22Rv1 (cell line): ENCODE results near the gene SART3.
"Not testable (repeated sequence)": the region's sequence is repeated elsewhere in the genome, so short reads cannot be mapped to it uniquely, and the experiment has no call there.

ENCODE experiments used
- H3K27ac ChIP-seq: fragments of 450-650 bp; 2 replicates; pipeline ENCODE4 v1.5.1; 2017
- CTCF ChIP-seq: fragments of 450-650 bp; IDR thresholded peaks from 2 replicates; pipeline ENCODE4 v1.5.1; 2017; ENCODE audit warnings: mild to moderate bottlenecking
- ZFX ChIP-seq: fragments of 450-650 bp; IDR thresholded peaks from 2 replicates; pipeline ENCODE4 v1.6.1; 2017; ENCODE audit warnings: antibody characterized with exemption, borderline replicate concordance

SART3 gene

DNA sequence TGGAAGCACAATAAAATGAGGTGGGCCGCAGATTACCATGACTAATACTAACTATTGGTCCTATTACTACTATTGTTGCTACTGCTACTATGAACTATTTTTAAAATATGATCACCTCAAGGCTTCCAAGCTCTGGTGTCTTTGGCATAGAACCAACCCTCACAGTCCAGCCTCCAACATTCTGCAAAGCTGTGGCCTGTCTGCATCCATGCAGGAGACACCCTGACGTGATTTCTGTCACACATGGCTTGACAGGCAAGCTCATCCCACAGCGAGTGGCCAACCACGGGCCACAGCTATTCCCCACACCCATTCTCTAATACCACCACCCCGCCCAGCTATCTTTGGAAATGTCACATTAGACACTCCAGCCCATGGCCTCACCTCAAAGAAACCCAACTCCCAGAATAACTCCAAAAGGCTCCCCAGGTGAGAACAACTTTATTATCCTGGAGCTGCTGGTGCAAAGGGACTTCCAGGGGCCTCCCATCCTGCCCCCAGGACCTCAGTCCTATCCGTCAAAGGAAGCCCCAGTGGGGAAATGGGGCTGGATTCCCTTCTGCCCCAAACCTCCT lies 15.8 kb upstream of the SART3 start:
- no peak overlapping the region for H3K27ac ChIP-seq

DNA sequence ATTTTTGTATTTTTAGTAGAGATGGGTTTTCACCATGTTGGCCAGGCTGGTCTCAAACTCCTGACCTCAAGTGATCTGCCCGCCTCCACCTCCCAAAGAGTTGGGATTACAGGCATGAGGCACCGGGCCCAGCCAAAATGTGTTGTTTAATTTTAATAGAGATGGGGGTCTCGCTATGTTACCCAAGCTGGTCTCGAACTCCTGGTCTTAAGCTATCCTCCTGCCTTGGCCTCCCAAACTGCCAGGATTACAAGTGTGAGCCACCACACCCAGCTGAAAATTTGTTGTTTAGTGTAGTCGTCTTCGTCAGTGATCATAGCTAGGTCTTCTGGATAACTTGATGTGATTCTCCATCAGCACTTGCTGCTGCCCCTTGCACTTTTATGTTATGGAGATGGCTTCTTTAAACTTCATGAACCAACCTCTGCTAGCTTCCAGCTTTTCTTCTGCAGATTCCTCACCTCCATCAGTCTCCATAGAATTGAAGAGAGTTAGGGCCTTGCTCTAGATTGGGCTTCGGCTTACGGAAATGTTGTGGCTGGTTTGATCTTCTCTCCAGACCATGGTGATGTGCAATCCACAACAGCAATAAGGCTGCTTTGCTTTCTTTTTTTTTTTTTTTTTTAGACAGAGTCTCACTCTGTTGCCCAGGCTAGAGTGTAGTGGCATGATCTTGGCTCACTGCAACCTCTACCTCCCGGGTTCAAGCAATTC lies 14.4 kb upstream of the SART3 start:
- TF ChIP-seq ZFX (no peak), CTCF (no peak)
- H3K27ac ChIP-seq, result no peak overlapping the region

More for the DNA sequence above, 15.8 kb upstream of the SART3 start:
- no peak for TF ChIP-seq CTCF
- no peak for TF ChIP-seq ZFX

GRCh38 chr12:108574276-108574675 lies 13.3 kb upstream of the SART3 start:
- not testable (repeated sequence) for H3K27ac ChIP-seq

DNA sequence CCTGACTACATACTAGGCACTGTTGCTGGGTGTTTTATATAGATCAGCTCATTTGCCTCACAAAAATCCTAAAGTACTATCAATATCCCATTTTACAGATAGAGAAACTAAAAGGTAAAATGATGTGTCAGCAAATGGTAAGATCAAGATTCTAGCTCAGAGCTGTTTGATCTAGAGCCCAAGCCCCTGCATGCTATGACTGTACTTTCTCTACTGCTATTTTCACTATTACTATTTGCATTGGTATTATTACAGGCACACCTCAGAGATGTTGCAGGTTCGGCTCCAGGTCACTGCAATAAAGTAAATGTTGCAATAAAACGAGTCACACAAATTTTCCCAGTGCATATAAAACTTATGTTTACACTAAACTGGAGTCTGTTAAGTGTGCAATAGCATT lies 12.3 kb upstream of the SART3 start:
- no peak for TF ChIP-seq ZFX
- TF ChIP-seq CTCF, result no peak
- H3K27ac ChIP-seq, result no peak overlapping the region

DNA sequence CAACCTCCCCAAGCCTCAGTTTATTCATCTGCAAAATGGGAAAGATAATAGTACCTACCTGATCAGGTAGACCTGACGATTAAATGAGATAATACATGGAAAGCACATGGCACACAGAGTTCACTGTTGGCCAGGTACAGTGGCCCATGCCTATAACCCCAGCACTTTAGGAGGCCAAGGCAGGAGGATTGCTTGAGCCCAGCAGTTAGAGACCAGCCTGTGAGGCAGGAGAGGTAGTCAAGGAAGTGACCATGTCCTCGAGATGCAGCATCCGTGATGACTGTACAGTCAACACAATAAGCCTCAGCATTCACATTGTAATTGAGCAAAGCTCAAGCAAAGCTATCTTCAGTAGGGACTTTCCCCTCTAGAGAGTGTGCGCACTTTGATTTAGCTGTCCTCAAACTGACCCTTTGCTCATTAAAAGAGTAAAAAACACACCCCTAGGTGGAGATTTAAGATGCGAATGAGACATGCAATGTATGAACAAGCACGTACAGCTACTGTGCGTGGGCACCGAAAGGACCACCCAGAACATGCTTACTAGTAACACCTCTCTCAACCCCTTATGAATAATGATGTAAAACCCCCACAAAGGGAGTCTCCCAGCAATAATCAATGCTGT lies 11.3 kb upstream of the SART3 start:
- TF ChIP-seq CTCF, result no peak
- TF ChIP-seq ZFX, result no peak
- H3K27ac ChIP-seq, result no peak overlapping the region

GRCh38 chr12:108571609-108572165 lies 10.7 kb upstream of the SART3 start:
- no peak for TF ChIP-seq ZFX
- TF ChIP-seq CTCF, result no peak
- H3K27ac ChIP-seq, result no peak overlapping the region

DNA sequence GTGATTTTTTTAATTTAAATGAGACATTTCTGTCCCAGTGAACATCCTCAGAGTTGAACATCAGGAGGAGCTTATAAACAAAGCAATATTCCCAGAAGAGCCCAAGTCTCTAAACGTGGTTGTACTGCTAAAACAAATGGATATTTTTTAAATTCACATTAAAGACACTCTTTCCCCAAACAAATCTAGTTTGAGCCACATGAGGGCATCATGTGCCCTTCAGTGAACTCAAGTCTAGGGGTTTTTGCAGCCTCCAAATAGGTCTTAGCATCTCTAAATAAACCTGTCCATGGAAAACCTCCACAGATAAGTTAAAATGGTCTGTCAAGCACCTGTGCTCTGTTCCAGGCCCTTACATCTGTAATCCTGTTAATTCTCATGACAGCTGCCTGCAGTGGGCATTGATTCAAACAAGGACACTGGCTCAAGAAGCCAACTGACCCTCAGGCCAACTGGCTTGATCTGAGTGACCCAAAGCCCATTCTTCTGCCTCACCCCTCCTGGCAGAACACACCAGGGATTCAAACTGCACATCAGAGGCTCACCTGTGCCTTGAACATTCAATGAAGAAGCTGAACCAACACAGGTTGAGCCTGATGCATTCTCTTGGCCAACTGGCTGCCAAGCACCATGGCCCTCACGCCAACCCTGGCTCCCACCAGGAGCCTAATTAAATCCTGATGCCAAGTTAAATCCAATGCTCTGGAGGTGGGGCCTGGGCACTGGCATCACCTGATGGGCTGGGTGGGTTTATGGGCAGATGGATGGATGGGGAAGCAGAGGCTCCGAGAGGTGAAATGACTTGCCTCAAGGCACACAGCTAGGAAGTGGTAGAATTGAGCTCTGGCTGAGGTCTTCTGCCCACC lies 10.0 kb upstream of the SART3 start:
- H3K27ac ChIP-seq, result no peak overlapping the region
- TF ChIP-seq ZFX (no peak), CTCF (peak; percentile 30; the same call in 1 of the 2 replicates)
